ENCODE data around the gene CRELD2.
A peak's percentile ranks its signal among the peaks of the same experiment; 100 is the strongest.

The CRELD2 gene

GRCh38 chr22:49913026-49913425, 5.4 kb upstream of the CRELD2 start:
- no peak for DNase-seq (ENCODE audit: low spot score)

- DNase-seq (ENCODE audit: low spot score) = no peak
Observed at GRCh38 chr22:49913446-49913845, 5.0 kb upstream of the CRELD2 start.

GRCh38 chr22:49914256-49914655, 4.2 kb upstream of the CRELD2 start:
- DNase-seq (ENCODE audit: low spot score) = no peak

- no peak for DNase-seq (ENCODE audit: low spot score)
Observed at GRCh38 chr22:49915610-49916009, 2.8 kb upstream of the CRELD2 start.

- no peak for DNase-seq (ENCODE audit: low spot score)
Observed at GRCh38 chr22:49916831-49917230, 1.6 kb upstream of the CRELD2 start.

- DNase-seq (ENCODE audit: low spot score) = peak; percentile 27
Observed at GRCh38 chr22:49918911-49919881, 762 bp downstream of the CRELD2 start.

- no peak for DNase-seq (ENCODE audit: low spot score)
Observed at GRCh38 chr22:49920859-49921258, 2.4 kb downstream of the CRELD2 start.

GRCh38 chr22:49921508-49922278, 3.3 kb downstream of the CRELD2 start:
- no peak for DNase-seq (ENCODE audit: low spot score)

GRCh38 chr22:49922484-49922883, 4.0 kb downstream of the CRELD2 start:
- no peak for DNase-seq (ENCODE audit: low spot score)

GRCh38 chr22:49922926-49923325, 4.5 kb downstream of the CRELD2 start:
- no peak for DNase-seq (ENCODE audit: low spot score)

- DNase-seq (ENCODE audit: low spot score) = no peak
Observed at GRCh38 chr22:49923445-49923844, 5.0 kb downstream of the CRELD2 start.

GRCh38 chr22:49924113-49924833, 5.8 kb downstream of the CRELD2 start:
- DNase-seq (ENCODE audit: low spot score) = no peak

GRCh38 chr22:49925525-49926128, 7.2 kb downstream of the CRELD2 start:
- DNase-seq (ENCODE audit: low spot score) = no peak

GRCh38 chr22:49926916-49927315, 8.5 kb downstream of the CRELD2 start:
- no peak for DNase-seq (ENCODE audit: low spot score)

GRCh38 chr22:49927483-49928184, 9.2 kb downstream of the CRELD2 start:
- no peak for DNase-seq (ENCODE audit: low spot score)

GRCh38 chr22:49928185-49928495, 9.7 kb downstream of the CRELD2 start:
- no peak for DNase-seq (ENCODE audit: low spot score)

- DNase-seq (ENCODE audit: low spot score) = no peak
Observed at GRCh38 chr22:49928555-49929210, 10.2 kb downstream of the CRELD2 start.

GRCh38 chr22:49929211-49929979, 11.0 kb downstream of the CRELD2 start:
- peak; percentile 82 for DNase-seq (ENCODE audit: low spot score)

GRCh38 chr22:49929994-49930575, 11.7 kb downstream of the CRELD2 start:
- DNase-seq (ENCODE audit: low spot score) = no peak

Data from hepatic stellate cell (primary cell).